ENCODE results near the gene AARS1.
A peak's percentile ranks its signal among the peaks of the same experiment; 100 is the strongest.
"Not testable (repeated sequence)": the region's sequence is repeated elsewhere in the genome, so short reads cannot be mapped to it uniquely, and the experiment has no call there.

AARS1 gene

GRCh38 chr16:70304892-70305448, 15.7 kb upstream of the AARS1 start:
- Histone ChIP-seq H3K36me3 (ENCODE audit: control insufficient read depth, insufficient read depth, low read length) (no peaks in the 10 kb centered on the region), H3K4me1 (ENCODE audit: control insufficient read depth, insufficient read depth, low read length, poor library complexity, severe bottlenecking) (peaks cover 11% of the 10 kb centered on the region), H3K4me3 (ENCODE audit: insufficient read depth, low read depth, low read length, poor library complexity, severe bottlenecking) (no peak overlapping the region), H3K27ac (ENCODE audit: insufficient read depth, low read length, poor library complexity, severe bottlenecking) (no peak overlapping the region), H3K9me3 (ENCODE audit: control insufficient read depth, low read length) (no peaks in the 10 kb centered on the region), H3K27me3 (replicated peaks; ENCODE audit: control insufficient read depth, insufficient read depth, low read length, poor library complexity, severe bottlenecking) (no peaks in the 10 kb centered on the region)
- DNase-seq, result no peak

GRCh38 chr16:70302745-70303144, 13.4 kb upstream of the AARS1 start:
- H3K4me3 ChIP-seq (ENCODE audit: insufficient read depth, low read depth, low read length, poor library complexity, severe bottlenecking), result no peak overlapping the region
- no peaks in the 10 kb centered on the region for H3K27me3 ChIP-seq (replicated peaks; ENCODE audit: control insufficient read depth, insufficient read depth, low read length, poor library complexity, severe bottlenecking)
- H3K9me3 ChIP-seq (ENCODE audit: control insufficient read depth, low read length), result no peaks in the 10 kb centered on the region
- peaks cover 11% of the 10 kb centered on the region for H3K4me1 ChIP-seq (ENCODE audit: control insufficient read depth, insufficient read depth, low read length, poor library complexity, severe bottlenecking)
- DNase-seq, result no peak
- no peaks in the 10 kb centered on the region for H3K36me3 ChIP-seq (ENCODE audit: control insufficient read depth, insufficient read depth, low read length)
- no peak overlapping the region for H3K27ac ChIP-seq (ENCODE audit: insufficient read depth, low read length, poor library complexity, severe bottlenecking)

GRCh38 chr16:70301121-70301520, 11.8 kb upstream of the AARS1 start:
- Histone ChIP-seq H3K9me3 (ENCODE audit: control insufficient read depth, low read length) (no peaks in the 10 kb centered on the region), H3K4me1 (ENCODE audit: control insufficient read depth, insufficient read depth, low read length, poor library complexity, severe bottlenecking) (peaks cover 11% of the 10 kb centered on the region), H3K27ac (ENCODE audit: insufficient read depth, low read length, poor library complexity, severe bottlenecking) (no peak overlapping the region), H3K27me3 (replicated peaks; ENCODE audit: control insufficient read depth, insufficient read depth, low read length, poor library complexity, severe bottlenecking) (no peaks in the 10 kb centered on the region), H3K4me3 (ENCODE audit: insufficient read depth, low read depth, low read length, poor library complexity, severe bottlenecking) (no peak overlapping the region), H3K36me3 (ENCODE audit: control insufficient read depth, insufficient read depth, low read length) (no peaks in the 10 kb centered on the region)
- DNase-seq, result no peak

GRCh38 chr16:70298988-70299938, 10.0 kb upstream of the AARS1 start, which contains the start of gene DDX19B:
TSS of gene DDX19B (plus strand) at chr16:70299186. CDS start at chr16:70299298, 112 bp downstream.
- DNase-seq, result peak; percentile 27 to 42 (median 28)
- H3K27ac ChIP-seq (ENCODE audit: insufficient read depth, low read length, poor library complexity, severe bottlenecking), result peak within 1 kb of the TSS; percentile 92
- peaks cover 11% of the 10 kb centered on the region for H3K4me1 ChIP-seq (ENCODE audit: control insufficient read depth, insufficient read depth, low read length, poor library complexity, severe bottlenecking)
- H3K36me3 ChIP-seq (ENCODE audit: control insufficient read depth, insufficient read depth, low read length), result no peaks in the 10 kb centered on the region
- H3K9me3 ChIP-seq (ENCODE audit: control insufficient read depth, low read length), result no peaks in the 10 kb centered on the region
- peak within 1 kb of the TSS; percentile 76 for H3K4me3 ChIP-seq (ENCODE audit: insufficient read depth, low read depth, low read length, poor library complexity, severe bottlenecking)
- H3K27me3 ChIP-seq (replicated peaks; ENCODE audit: control insufficient read depth, insufficient read depth, low read length, poor library complexity, severe bottlenecking), result no peaks in the 10 kb centered on the region

- no peak overlapping the region for H3K27ac ChIP-seq (ENCODE audit: insufficient read depth, low read length, poor library complexity, severe bottlenecking)
- no peaks in the 10 kb centered on the region for H3K9me3 ChIP-seq (ENCODE audit: control insufficient read depth, low read length)
- no peak for DNase-seq
- H3K4me3 ChIP-seq (ENCODE audit: insufficient read depth, low read depth, low read length, poor library complexity, severe bottlenecking), result no peak overlapping the region
- H3K27me3 ChIP-seq (replicated peaks; ENCODE audit: control insufficient read depth, insufficient read depth, low read length, poor library complexity, severe bottlenecking), result no peaks in the 10 kb centered on the region
- H3K4me1 ChIP-seq (ENCODE audit: control insufficient read depth, insufficient read depth, low read length, poor library complexity, severe bottlenecking), result peaks cover 6% of the 10 kb centered on the region
- H3K36me3 ChIP-seq (ENCODE audit: control insufficient read depth, insufficient read depth, low read length), result no peaks in the 10 kb centered on the region
Observed at GRCh38 chr16:70295634-70296033, 6.3 kb upstream of the AARS1 start.

GRCh38 chr16:70294385-70295025, 5.2 kb upstream of the AARS1 start:
- Histone ChIP-seq H3K27me3 (replicated peaks; ENCODE audit: control insufficient read depth, insufficient read depth, low read length, poor library complexity, severe bottlenecking) (no peaks in the 10 kb centered on the region), H3K36me3 (ENCODE audit: control insufficient read depth, insufficient read depth, low read length) (no peaks in the 10 kb centered on the region), H3K27ac (ENCODE audit: insufficient read depth, low read length, poor library complexity, severe bottlenecking) (no peak overlapping the region), H3K9me3 (ENCODE audit: control insufficient read depth, low read length) (no peaks in the 10 kb centered on the region), H3K4me3 (ENCODE audit: insufficient read depth, low read depth, low read length, poor library complexity, severe bottlenecking) (no peak overlapping the region), H3K4me1 (ENCODE audit: control insufficient read depth, insufficient read depth, low read length, poor library complexity, severe bottlenecking) (no peaks in the 10 kb centered on the region)
- DNase-seq, result no peak

- not testable (repeated sequence) for H3K27me3 ChIP-seq (replicated peaks; ENCODE audit: control insufficient read depth, insufficient read depth, low read length, poor library complexity, severe bottlenecking); H3K4me3 ChIP-seq (ENCODE audit: insufficient read depth, low read depth, low read length, poor library complexity, severe bottlenecking); H3K36me3 ChIP-seq (ENCODE audit: control insufficient read depth, insufficient read depth, low read length); DNase-seq; H3K9me3 ChIP-seq (ENCODE audit: control insufficient read depth, low read length); H3K27ac ChIP-seq (ENCODE audit: insufficient read depth, low read length, poor library complexity, severe bottlenecking); H3K4me1 ChIP-seq (ENCODE audit: control insufficient read depth, insufficient read depth, low read length, poor library complexity, severe bottlenecking)
Observed at GRCh38 chr16:70292148-70292547, 2.8 kb upstream of the AARS1 start.

- no peaks in the 10 kb centered on the region for H3K36me3 ChIP-seq (ENCODE audit: control insufficient read depth, insufficient read depth, low read length)
- no peak for DNase-seq
- no peaks in the 10 kb centered on the region for H3K4me1 ChIP-seq (ENCODE audit: control insufficient read depth, insufficient read depth, low read length, poor library complexity, severe bottlenecking)
- no peaks in the 10 kb centered on the region for H3K27me3 ChIP-seq (replicated peaks; ENCODE audit: control insufficient read depth, insufficient read depth, low read length, poor library complexity, severe bottlenecking)
- H3K9me3 ChIP-seq (ENCODE audit: control insufficient read depth, low read length), result no peaks in the 10 kb centered on the region
- no peak overlapping the region for H3K4me3 ChIP-seq (ENCODE audit: insufficient read depth, low read depth, low read length, poor library complexity, severe bottlenecking)
- H3K27ac ChIP-seq (ENCODE audit: insufficient read depth, low read length, poor library complexity, severe bottlenecking), result no peak overlapping the region
Observed at GRCh38 chr16:70290949-70291519, 1.7 kb upstream of the AARS1 start.

- H3K27me3 ChIP-seq (replicated peaks; ENCODE audit: control insufficient read depth, insufficient read depth, low read length, poor library complexity, severe bottlenecking); H3K27ac ChIP-seq (ENCODE audit: insufficient read depth, low read length, poor library complexity, severe bottlenecking); H3K4me3 ChIP-seq (ENCODE audit: insufficient read depth, low read depth, low read length, poor library complexity, severe bottlenecking); H3K36me3 ChIP-seq (ENCODE audit: control insufficient read depth, insufficient read depth, low read length); DNase-seq; H3K4me1 ChIP-seq (ENCODE audit: control insufficient read depth, insufficient read depth, low read length, poor library complexity, severe bottlenecking); H3K9me3 ChIP-seq (ENCODE audit: control insufficient read depth, low read length): not testable (repeated sequence)
Observed at GRCh38 chr16:70287304-70287971, 1.9 kb downstream of the AARS1 start.
